Measurements from ENCODE around the gene FKBP6.
"Not testable (repeated sequence)": the region's sequence is repeated elsewhere in the genome, so short reads cannot be mapped to it uniquely, and the experiment has no call there.

DNA sequence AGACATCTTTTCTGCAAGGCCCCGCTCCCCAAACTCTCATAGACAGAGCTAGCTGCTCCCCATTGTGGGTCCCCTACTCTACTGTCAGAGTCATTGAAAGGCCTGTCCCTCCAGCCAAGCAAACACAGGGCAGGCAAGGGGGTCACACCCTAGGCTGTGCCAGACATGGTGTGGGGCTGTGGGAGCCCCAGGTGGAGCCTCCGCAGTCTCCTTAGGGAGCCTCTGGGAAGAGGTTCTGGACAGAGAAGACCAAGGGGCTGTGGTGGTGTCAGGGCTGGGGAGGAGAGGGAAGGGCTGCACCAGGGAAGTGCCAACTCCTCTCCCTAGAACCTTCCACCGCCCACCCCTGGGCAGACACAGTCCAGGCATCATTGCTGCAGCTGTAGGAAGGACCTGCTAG lies 76.9 kb downstream of the FKBP6 start:
- TF ChIP-seq, protein P1, sequence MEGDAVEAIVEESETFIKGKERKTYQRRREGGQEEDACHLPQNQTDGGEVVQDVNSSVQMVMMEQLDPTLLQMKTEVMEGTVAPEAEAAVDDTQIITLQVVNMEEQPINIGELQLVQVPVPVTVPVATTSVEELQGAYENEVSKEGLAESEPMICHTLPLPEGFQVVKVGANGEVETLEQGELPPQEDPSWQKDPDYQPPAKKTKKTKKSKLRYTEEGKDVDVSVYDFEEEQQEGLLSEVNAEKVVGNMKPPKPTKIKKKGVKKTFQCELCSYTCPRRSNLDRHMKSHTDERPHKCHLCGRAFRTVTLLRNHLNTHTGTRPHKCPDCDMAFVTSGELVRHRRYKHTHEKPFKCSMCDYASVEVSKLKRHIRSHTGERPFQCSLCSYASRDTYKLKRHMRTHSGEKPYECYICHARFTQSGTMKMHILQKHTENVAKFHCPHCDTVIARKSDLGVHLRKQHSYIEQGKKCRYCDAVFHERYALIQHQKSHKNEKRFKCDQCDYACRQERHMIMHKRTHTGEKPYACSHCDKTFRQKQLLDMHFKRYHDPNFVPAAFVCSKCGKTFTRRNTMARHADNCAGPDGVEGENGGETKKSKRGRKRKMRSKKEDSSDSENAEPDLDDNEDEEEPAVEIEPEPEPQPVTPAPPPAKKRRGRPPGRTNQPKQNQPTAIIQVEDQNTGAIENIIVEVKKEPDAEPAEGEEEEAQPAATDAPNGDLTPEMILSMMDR (IDR thresholded peaks at IDR 0.05), result not testable (repeated sequence)
- not testable (repeated sequence) for TF ChIP-seq POLR2A (IDR thresholded peaks at IDR 0.05)
